ENCODE results near the gene CAND1.

- TF ChIP-seq GATA3 (IDR thresholded peaks at IDR 0.05; ENCODE audit: low read depth, low read length): no peak
- TF ChIP-seq GATA2 (IDR thresholded peaks at IDR 0.05; ENCODE audit: low read depth, low read length): no peak
These were observed 31.9 kb upstream of the CAND1 start for GRCh38 chr12:67237231-67237630.

All from SH-SY5Y (cell line).